ENCODE results near the gene CCDC78.

CCDC78 gene

GRCh38 chr16:709566-710499, 16.4 kb downstream of the CCDC78 start:
- DNase-seq = peak; percentile 77

- DNase-seq = no peak
Measured at GRCh38 chr16:708959-709358, 17.3 kb downstream of the CCDC78 start.

GRCh38 chr16:708019-708418, 18.2 kb downstream of the CCDC78 start:
- no peak for DNase-seq

GRCh38 chr16:707062-707538, 19.1 kb downstream of the CCDC78 start:
- no peak for DNase-seq

- DNase-seq = no peak
Measured at GRCh38 chr16:706189-707061, 19.8 kb downstream of the CCDC78 start.

- DNase-seq = peak; percentile 40
Measured at GRCh38 chr16:705431-706188, 20.6 kb downstream of the CCDC78 start, which contains the start of gene FBXL16. Gene FBXL16 (minus strand): TSS chr16:705801. CDS start chr16:697405, 8,396 bp downstream.

- no peak for DNase-seq
Measured at GRCh38 chr16:704552-705380, 21.5 kb downstream of the CCDC78 start.

GRCh38 chr16:704047-704446, 22.2 kb downstream of the CCDC78 start:
- DNase-seq = no peak

- no peak for DNase-seq
Measured at GRCh38 chr16:703406-703805, 22.8 kb downstream of the CCDC78 start.

GRCh38 chr16:702341-702740, 23.9 kb downstream of the CCDC78 start:
- no peak for DNase-seq

- DNase-seq = no peak
Measured at GRCh38 chr16:700684-701584, 25.3 kb downstream of the CCDC78 start.

- no peak for DNase-seq
Measured at GRCh38 chr16:698911-699671, 27.2 kb downstream of the CCDC78 start.

- DNase-seq = peak; percentile 75
Measured at GRCh38 chr16:695355-696089, 30.7 kb downstream of the CCDC78 start.

- no peak for DNase-seq
Measured at GRCh38 chr16:694863-695354, 31.3 kb downstream of the CCDC78 start.

GRCh38 chr16:694187-694862, 31.9 kb downstream of the CCDC78 start:
- DNase-seq = no peak

GRCh38 chr16:693766-694165, 32.5 kb downstream of the CCDC78 start:
- no peak for DNase-seq

- DNase-seq = no peak
Measured at GRCh38 chr16:693364-693763, 32.9 kb downstream of the CCDC78 start.
